A549 (cell line): ENCODE measurements around the gene ELMO3. TPM values are rescaled to one million over a fixed set of nuclear protein-coding genes. Genes with fewer than 3 reads are reported as not detected.
A peak's percentile ranks its signal among the peaks of the same experiment; 100 is the strongest.

Experiments used
- ATAC-seq, 2 experiments: fragments of 200-7000 bp in 1 of 2; fragments of >200 bp in 1 of 2; cut with Nextera tagmentation in 1 of 2; cut with Tn5 transposase in 1 of 2; 3 replicates each; pipeline versions ENCODE4 v1.8.0 to v1.9.1; 2018 to 2020; ENCODE audit warnings: mild to moderate bottlenecking in 1 of 2, moderate library complexity in 1 of 2
- CTCF ChIA-PET: fragments of 300-600 bp; sonication (Branson Sonifier 250); formaldehyde crosslinking; extraction: SDS; loops from one replicate; lab custom pipeline; 2021; ENCODE audit warnings: antibody characterized with exemption, inconsistent platforms; lab: Yijun Ruan, JAX
- POLR2A ChIA-PET: fragments of 350-600 bp; formaldehyde crosslinking; extraction: SDS; loops from one replicate; lab custom pipeline; 2021; ENCODE audit warnings: antibody characterized with exemption, inconsistent platforms; lab: Yijun Ruan, JAX
- DNase-seq, 2 experiments: peaks; one replicate each; pipeline versions ENCODE4 v3.0.0 to v3.0.0-alpha.2; 2011 to 2016; ENCODE audit warnings: low read depth in 1 of 2, low spot score in 1 of 2
- FAIRE-seq: peaks from 2 replicates; lab custom pipeline; 2011; peaks lifted over from hg19 to GRCh38; lab: Jason Lieb, UNC
- H3K27ac ChIP-seq, 2 experiments: fragments of >200 bp; sonication (Bioruptor Twin); formaldehyde crosslinking; 3 replicates each; pipeline ENCODE4 v1.5.1; 2016 to 2017
- H3K4me1 ChIP-seq: fragments of >200 bp; sonication (Bioruptor Twin); formaldehyde crosslinking; 3 replicates; pipeline ENCODE4 v1.6.1; 2016
- H3K4me2 ChIP-seq: fragments of >200 bp; sonication (Bioruptor Twin); formaldehyde crosslinking; 3 replicates; pipeline ENCODE4 v1.6.1; 2016
- H3K4me3 ChIP-seq: fragments of >200 bp; sonication (Bioruptor Twin); formaldehyde crosslinking; 3 replicates; pipeline ENCODE4 v1.5.1; 2016
- H3K9me3 ChIP-seq: fragments of >200 bp; sonication (Bioruptor Twin); formaldehyde crosslinking; 3 replicates; pipeline ENCODE4 v1.6.1; 2016
- BHLHE40 ChIP-seq: IDR thresholded peaks from 2 replicates; pipeline ENCODE4 v1.6.1; 2012; ENCODE audit warnings: low read depth, low read length, inconsistent platforms
- CBX8 ChIP-seq: fragments of 200-600 bp; sonication (generic); IDR thresholded peaks from 2 replicates; pipeline ENCODE4 v1.6.1; 2016
- CHD4 ChIP-seq: fragments of 200-600 bp; sonication (generic); IDR thresholded peaks from 2 replicates; pipeline ENCODE4 v1.6.1; 2016; ENCODE audit warnings: antibody characterized with exemption, mild to moderate bottlenecking, borderline replicate concordance
- HMGXB4 ChIP-seq: fragments of 250-450 bp; sonication (Bioruptor Pico); IDR thresholded peaks from 2 replicates; pipeline ENCODE4 v1.5.0; 2021; ENCODE audit warnings: mild to moderate bottlenecking, moderate library complexity, borderline replicate concordance
- JUNB ChIP-seq: fragments of >200 bp; sonication (Bioruptor Twin); formaldehyde crosslinking; IDR thresholded peaks from 2 replicates; pipeline ENCODE4 v1.6.1; 2016
- PHF8 ChIP-seq: fragments of 200-600 bp; sonication (generic); IDR thresholded peaks from 2 replicates; pipeline ENCODE4 v1.6.1; 2016; ENCODE audit warnings: low read depth, mild to moderate bottlenecking, antibody characterized with exemption, moderate library complexity, borderline replicate concordance
- POLR2A ChIP-seq: IDR thresholded peaks from 2 replicates; pipeline ENCODE4 v1.6.1; 2012; ENCODE audit warnings: mild to moderate bottlenecking, low read length
- RNF2 ChIP-seq: fragments of 200-600 bp; sonication (generic); IDR thresholded peaks from 2 replicates; pipeline ENCODE4 v1.6.1; 2016; ENCODE audit warnings: low read depth, mild to moderate bottlenecking, antibody characterized with exemption, moderate library complexity, borderline replicate concordance
- ZC3H11A ChIP-seq: fragments of 450-650 bp; IDR thresholded peaks from 2 replicates; pipeline ENCODE4 v1.6.1; 2014; ENCODE audit warnings: antibody characterized with exemption, mild to moderate bottlenecking
- ZFP36 ChIP-seq: fragments of 450-650 bp; IDR thresholded peaks from 2 replicates; pipeline ENCODE4 v1.6.1; 2014; ENCODE audit warnings: borderline replicate concordance; ENCODE audit not compliant: partially characterized antibody
- WGBS: methylation state at CpG from one replicate; pipeline ENCODE4 v1.1.6; 2017; ENCODE audit errors: missing lambda C conversion rate; 5-methylcytosine and 5-hydroxymethylcytosine counted together
- polyA plus RNA-seq, 4 experiments: library from polyadenylated mRNA; depleted of rRNA in 3 of 4; stranded (reverse); fragments of >200 nt; fragmentation: RNase III in 1 of 4; extraction: RNeasy Plus Mini Kit Qiagen cat#74134 plus additional on column Dnase treatment in 1 of 4; gene quantifications; 2 replicates in 3 of 4; 3 replicates in 1 of 4; pipeline ENCODE4 v1.2.3, GENCODE V29; 2011 to 2017
- TF ChIP-seq, protein P1 (sequence below): fragments of 450-650 bp; IDR thresholded peaks from 2 replicates; pipeline ENCODE4 v1.6.1; 2014; ENCODE audit warnings: antibody characterized with exemption
- TF ChIP-seq, protein P2 (sequence below): fragments of >200 bp; sonication (Bioruptor Twin); formaldehyde crosslinking; IDR thresholded peaks from 3 replicates; pipeline ENCODE4 v1.6.1; 2016

Gene ELMO3
- polyA plus RNA-seq, 2 of the 4 experiments (the other 2 are of a cell fraction): 0.62 to 1.4 TPM

DNA sequence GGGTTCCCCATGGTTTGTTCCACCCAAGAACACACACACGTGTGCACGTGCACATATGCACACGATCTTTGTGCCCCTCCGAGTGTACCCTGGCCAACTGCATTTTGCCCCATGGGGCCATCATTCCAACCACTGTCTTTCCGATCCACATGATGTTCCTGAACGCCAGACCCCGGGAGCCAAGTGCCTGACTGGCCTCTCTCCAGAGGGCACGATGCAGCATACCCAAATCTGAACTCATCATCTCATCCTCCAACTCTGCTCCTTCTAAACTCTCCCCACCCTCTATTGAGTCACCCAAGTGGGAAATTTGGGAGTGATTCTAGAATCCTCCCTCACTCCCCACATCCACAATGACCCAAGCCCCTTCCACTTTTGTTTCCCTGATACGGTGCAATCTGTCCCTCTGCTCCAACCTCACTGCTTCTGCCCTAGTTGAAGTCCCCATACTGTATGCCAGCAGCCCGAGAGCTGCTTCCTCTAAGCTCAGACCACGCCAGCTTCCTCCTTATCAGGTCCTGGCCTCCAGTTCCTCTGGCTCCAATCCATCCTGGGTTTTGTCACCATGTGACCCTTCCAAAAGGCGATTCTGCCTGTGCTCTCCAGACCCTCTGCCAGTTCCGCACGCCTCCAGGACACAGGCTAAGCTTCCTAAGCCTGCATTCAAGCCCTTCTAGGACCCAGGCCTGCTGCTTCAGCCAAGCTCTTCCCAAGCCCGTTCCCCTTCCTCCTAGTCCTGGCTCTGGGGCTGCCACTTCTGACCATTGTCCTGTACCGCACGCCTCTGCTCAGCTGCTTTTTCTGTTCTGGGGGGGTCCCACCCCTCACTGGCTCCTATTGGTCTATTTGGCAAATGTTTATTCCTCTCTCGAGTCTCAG, 17.9 kb downstream of the ELMO3 start:
- TF ChIP-seq, protein P1, sequence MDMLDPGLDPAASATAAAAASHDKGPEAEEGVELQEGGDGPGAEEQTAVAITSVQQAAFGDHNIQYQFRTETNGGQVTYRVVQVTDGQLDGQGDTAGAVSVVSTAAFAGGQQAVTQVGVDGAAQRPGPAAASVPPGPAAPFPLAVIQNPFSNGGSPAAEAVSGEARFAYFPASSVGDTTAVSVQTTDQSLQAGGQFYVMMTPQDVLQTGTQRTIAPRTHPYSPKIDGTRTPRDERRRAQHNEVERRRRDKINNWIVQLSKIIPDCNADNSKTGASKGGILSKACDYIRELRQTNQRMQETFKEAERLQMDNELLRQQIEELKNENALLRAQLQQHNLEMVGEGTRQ: no peak
- TF ChIP-seq ZFP36 (no peak), RNF2 (no peak), PHF8 (no peak), CHD4 (no peak), HMGXB4 (no peak), ZC3H11A (no peak), BHLHE40 (no peak), POLR2A (no peak)
- ATAC-seq (no peak; a peak in 2 of 6 replicates), DNase-seq (no peak)

DNA sequence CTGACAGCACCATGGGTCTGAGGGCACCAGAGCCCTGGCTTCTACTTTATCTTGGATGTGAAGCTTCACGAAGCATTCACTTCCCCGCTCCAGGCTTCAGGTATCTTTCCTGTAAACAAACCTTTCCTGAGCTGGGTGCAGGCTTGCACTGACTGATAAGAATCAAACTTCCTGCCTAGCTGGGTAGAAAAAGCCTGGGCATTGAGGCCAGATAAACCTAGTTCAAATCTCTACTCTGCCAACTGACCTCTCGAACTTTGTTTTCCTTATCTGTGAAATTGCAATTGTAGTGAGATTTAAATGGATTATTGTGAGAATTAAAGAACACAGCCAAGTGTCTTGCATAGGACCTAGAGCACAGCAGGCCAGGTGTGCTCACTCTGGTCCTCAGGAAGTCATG, 25.1 kb downstream of the ELMO3 start:
- POLR2A ChIA-PET: no interaction called here
- 60% methylated on average over 3 of the region's 3 CpGs for WGBS
- FAIRE-seq: no peak

More for the DNA sequence above, 17.9 kb downstream of the ELMO3 start:
- Histone ChIP-seq H3K9me3 (no peaks in the 10 kb centered on the region), H3K4me3 (no peak overlapping the region), H3K4me2 (no peak overlapping the region), H3K27ac (no peak overlapping the region), H3K4me1 (peaks cover 6% of the 10 kb centered on the region; the same call in 1 of the 3 replicates)
- CTCF ChIA-PET: interaction anchor here (0.6 to 1.2 kb wide), 4 partner anchors 12 to 19 kb away, joined by 3 to 4 read pairs (median 3); no protein-coding TSS in a partner anchor
- no peak for FAIRE-seq
- POLR2A ChIA-PET: interaction anchor here (0.8 to 1.2 kb wide), 2 partner anchors 9 to 10 kb away, joined by 3 read pairs; no protein-coding TSS in a partner anchor
- WGBS: 78% methylated on average over 18 of the region's 18 CpGs

DNA sequence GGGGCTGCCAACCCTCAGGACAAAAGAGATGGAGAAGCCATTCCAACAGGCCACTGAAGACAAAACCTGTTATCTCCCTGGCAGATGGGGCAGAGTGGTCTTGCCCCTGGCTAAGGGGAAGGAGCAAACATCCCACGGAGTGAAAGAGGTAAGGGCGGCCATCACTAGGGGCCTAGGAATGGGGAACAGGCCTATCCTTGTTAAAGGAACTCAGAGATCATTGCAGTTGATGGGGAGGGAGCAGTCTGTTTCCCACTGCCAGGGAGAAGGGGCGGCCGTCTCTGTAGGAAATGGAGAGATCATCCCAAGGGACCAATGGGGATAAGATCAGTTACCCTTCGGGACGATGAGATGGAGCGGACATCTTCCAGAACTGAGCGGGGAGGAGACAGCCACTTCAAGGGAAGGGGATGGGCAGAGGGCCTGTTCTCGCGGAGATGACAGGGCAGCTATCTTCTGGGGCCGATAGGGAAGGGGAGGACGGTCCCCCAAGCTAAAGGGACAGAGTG, 27.4 kb downstream of the ELMO3 start:
- Histone ChIP-seq H3K9me3 (no peaks in the 10 kb centered on the region), H3K27ac (peak overlapping the region; percentile 89 to 95), H3K4me1 (peaks cover 13% of the 10 kb centered on the region), H3K4me2 (peak overlapping the region; percentile 94), H3K4me3 (peak overlapping the region; percentile 83)
- DNase-seq (no peak), FAIRE-seq (no peak), ATAC-seq (peak; percentile 45 to 62; a peak in 5 of 6 replicates)
- ChIA-PET CTCF (interaction anchor here (1.1 to 14.1 kb wide), 11 partner anchors 10 to 42 kb away, joined by 3 to 138 read pairs (median 5); partner anchors contain the start of genes FHOD1 and SLC9A5), POLR2A (interaction anchor here (0.7 to 3.1 kb wide), 15 partner anchors 10 to 51 kb away, joined by 3 to 30 read pairs (median 5); partner anchors contain the start of genes E2F4, FHOD1 and SLC9A5)
- 36% methylated on average over 12 of the region's 12 CpGs for WGBS
- TF ChIP-seq POLR2A: peak; percentile 55
- TF ChIP-seq, protein P2, sequence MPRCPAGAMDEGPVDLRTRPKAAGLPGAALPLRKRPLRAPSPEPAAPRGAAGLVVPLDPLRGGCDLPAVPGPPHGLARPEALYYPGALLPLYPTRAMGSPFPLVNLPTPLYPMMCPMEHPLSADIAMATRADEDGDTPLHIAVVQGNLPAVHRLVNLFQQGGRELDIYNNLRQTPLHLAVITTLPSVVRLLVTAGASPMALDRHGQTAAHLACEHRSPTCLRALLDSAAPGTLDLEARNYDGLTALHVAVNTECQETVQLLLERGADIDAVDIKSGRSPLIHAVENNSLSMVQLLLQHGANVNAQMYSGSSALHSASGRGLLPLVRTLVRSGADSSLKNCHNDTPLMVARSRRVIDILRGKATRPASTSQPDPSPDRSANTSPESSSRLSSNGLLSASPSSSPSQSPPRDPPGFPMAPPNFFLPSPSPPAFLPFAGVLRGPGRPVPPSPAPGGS: no peak

More for the DNA sequence above, 25.1 kb downstream of the ELMO3 start:
- no peak for ATAC-seq
- TF ChIP-seq JUNB: no peak
- TF ChIP-seq CBX8: no peak
- DNase-seq: no peak
- Histone ChIP-seq H3K9me3 (no peaks in the 10 kb centered on the region), H3K4me3 (no peak overlapping the region), H3K4me2 (no peak overlapping the region), H3K4me1 (peaks cover 13% of the 10 kb centered on the region), H3K27ac (no peak overlapping the region)
- CTCF ChIA-PET: interaction anchor here (1.0 to 3.4 kb wide), 4 partner anchors 22 to 290 kb away, joined by 3 to 13 read pairs (median 4); no protein-coding TSS in a partner anchor
